Measurements from ENCODE around the gene CHCHD6. TPM values are rescaled to one million over a fixed set of nuclear protein-coding genes. Genes with fewer than 3 reads are reported as not detected.

CHCHD6 gene
- total and polyA plus RNA-seq, 4 donors = 12.1 to 22.6 (median 17.5) TPM

- H3K4me1 ChIP-seq (ENCODE audit: control insufficient read depth in 5 of 5, insufficient read depth in 5 of 5, low read length in 5 of 5) = peaks cover 0 to 15% (median 3%) of the 10 kb centered on the region in 5 donors
- no peak for TF ChIP-seq CTCF (IDR thresholded peaks at IDR 0.05; ENCODE audit: control extremely low read depth, extremely low read depth)
- no peak overlapping the region for H3K4me3 ChIP-seq
- ATAC-seq (ENCODE audit: insufficient read depth, low FRiP score) (peak; percentile 9), DNase-seq (no peak)
- no peak overlapping the region for H3K9ac ChIP-seq (ENCODE audit: insufficient read depth in 1 of 2, low read length in 2 of 2)
- H3K36me3 ChIP-seq (ENCODE audit: control insufficient read depth in 4 of 4, insufficient read depth in 4 of 4, low read length in 4 of 4) = peaks cover 0 to 3% (median 0%) of the 10 kb centered on the region in 4 donors
- no peak overlapping the region for H3K27ac ChIP-seq (ENCODE audit: low read depth in 1 of 2, low read length in 1 of 2)
- H3K27me3 ChIP-seq (ENCODE audit: control insufficient read depth in 3 of 3, insufficient read depth in 3 of 3, low read length in 2 of 3) = no peaks in the 10 kb centered on the region
- H3K9me3 ChIP-seq (ENCODE audit: control insufficient read depth in 4 of 4, insufficient read depth in 3 of 4, low read length in 3 of 4) = peaks cover 0 to 2% (median 0%) of the 10 kb centered on the region in 4 donors
- WGBS, 2 donors = 70 to 78% methylated on average over 11 of the region's 11 CpGs
Observed at GRCh38 chr3:126961791-126962461, 257.9 kb downstream of the CHCHD6 start.

DNA sequence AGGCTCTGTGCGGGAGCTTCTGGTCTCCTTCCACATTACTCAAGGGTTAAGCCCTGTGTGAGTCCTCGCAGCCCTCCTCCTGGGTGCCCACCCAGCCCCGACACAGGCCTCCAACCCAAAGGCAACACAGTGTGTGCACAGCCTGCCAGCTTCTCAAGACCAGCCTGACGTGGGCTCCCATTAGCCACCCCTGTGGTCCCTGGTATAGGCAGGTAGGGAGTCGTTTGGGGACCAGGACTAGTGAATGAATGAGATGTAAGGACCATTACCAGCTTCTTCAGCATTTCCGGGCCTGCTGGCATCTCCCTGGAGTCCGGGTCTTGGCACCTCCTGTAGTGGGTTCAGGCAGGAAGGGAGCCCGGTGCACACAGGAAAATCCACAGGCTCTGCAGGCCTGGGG, 258.7 kb downstream of the CHCHD6 start:
- peaks cover 0 to 2% (median 0%) of the 10 kb centered on the region in 4 donors for H3K9me3 ChIP-seq (ENCODE audit: control insufficient read depth in 4 of 4, insufficient read depth in 3 of 4, low read length in 3 of 4)
- no peak for DNase-seq
- no peak for ATAC-seq (ENCODE audit: insufficient read depth, low FRiP score)
- no peak for TF ChIP-seq CTCF (IDR thresholded peaks at IDR 0.05; ENCODE audit: control extremely low read depth, extremely low read depth)
- 95% methylated on average over 8 of the region's 8 CpGs for WGBS, 2 donors
- no peaks in the 10 kb centered on the region for H3K36me3 ChIP-seq (ENCODE audit: control insufficient read depth in 4 of 4, insufficient read depth in 4 of 4, low read length in 4 of 4)
- H3K9ac ChIP-seq (ENCODE audit: insufficient read depth in 1 of 2, low read length in 2 of 2) = no peak overlapping the region
- peaks cover 0 to 2% (median 0%) of the 10 kb centered on the region in 3 donors for H3K27me3 ChIP-seq (ENCODE audit: control insufficient read depth in 3 of 3, insufficient read depth in 3 of 3, low read length in 2 of 3)
- H3K4me1 ChIP-seq (ENCODE audit: control insufficient read depth in 5 of 5, insufficient read depth in 5 of 5, low read length in 5 of 5) = peaks cover 0 to 15% (median 3%) of the 10 kb centered on the region in 5 donors
- H3K27ac ChIP-seq (ENCODE audit: low read depth in 1 of 2, low read length in 1 of 2) = no peak overlapping the region
- H3K4me3 ChIP-seq = no peak overlapping the region

DNA sequence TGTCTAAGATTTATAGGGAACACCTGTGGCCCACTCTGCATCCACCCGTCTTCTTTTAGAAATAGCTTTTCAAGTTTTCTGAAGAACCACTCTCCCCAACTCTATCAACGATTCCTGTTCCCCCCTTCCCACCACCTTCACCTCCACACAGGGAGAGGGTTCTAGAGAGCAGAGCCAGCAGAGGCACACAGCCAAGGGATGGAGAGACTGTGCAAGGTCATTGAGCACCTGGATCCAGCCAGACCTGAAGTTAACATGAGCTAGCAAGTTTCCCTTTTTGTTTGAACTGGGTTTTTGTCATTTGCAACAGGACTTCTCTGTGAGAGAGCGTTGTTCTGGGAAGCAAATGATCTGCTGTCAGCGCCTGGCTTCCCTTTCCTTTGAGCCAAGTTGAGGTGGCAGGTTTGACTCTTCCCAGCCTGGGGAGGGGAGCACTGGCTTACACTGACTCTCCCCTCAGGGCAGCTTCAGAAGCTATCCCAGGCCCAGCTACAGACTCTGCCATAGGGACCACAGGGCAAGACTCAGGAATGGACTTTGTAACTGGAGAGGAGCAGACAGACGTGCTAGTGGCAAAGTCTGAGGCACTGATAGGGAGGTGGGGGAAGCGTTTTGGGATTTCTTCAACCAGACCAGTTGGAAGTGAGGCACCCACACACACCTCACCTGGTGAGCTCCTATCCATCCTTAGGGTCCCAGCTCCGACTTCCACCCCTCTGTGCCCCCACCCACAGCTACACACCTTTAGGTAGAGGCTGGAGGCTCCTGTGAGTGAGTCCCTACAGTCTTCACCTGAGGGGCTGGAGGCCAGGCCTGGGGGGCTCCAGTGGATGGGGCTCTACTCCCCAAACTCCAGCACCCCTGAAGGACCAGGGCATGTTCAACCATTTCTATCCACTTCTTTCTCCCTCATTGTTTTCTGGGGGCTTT, 259.5 kb downstream of the CHCHD6 start:
- no peak overlapping the region for H3K4me3 ChIP-seq
- peaks cover 0 to 2% (median 0%) of the 10 kb centered on the region in 4 donors for H3K9me3 ChIP-seq (ENCODE audit: control insufficient read depth in 4 of 4, insufficient read depth in 3 of 4, low read length in 3 of 4)
- no peak for DNase-seq
- ATAC-seq (ENCODE audit: insufficient read depth, low FRiP score) = no peak
- H3K27ac ChIP-seq (ENCODE audit: low read depth in 1 of 2, low read length in 1 of 2) = no peak overlapping the region
- no peak for TF ChIP-seq CTCF (IDR thresholded peaks at IDR 0.05; ENCODE audit: control extremely low read depth, extremely low read depth)
- peaks cover 0 to 15% (median 3%) of the 10 kb centered on the region in 5 donors for H3K4me1 ChIP-seq (ENCODE audit: control insufficient read depth in 5 of 5, insufficient read depth in 5 of 5, low read length in 5 of 5)
- WGBS, 2 donors = 91 to 92% methylated on average over 7 of the region's 7 CpGs
- H3K27me3 ChIP-seq (ENCODE audit: control insufficient read depth in 3 of 3, insufficient read depth in 3 of 3, low read length in 2 of 3) = peaks cover 0 to 2% (median 0%) of the 10 kb centered on the region in 3 donors
- no peak overlapping the region for H3K9ac ChIP-seq (ENCODE audit: insufficient read depth in 1 of 2, low read length in 2 of 2)
- no peaks in the 10 kb centered on the region for H3K36me3 ChIP-seq (ENCODE audit: control insufficient read depth in 4 of 4, insufficient read depth in 4 of 4, low read length in 4 of 4)
